ENCODE measurements around the gene COX14. TPM values are rescaled to one million over a fixed set of nuclear protein-coding genes. Genes with fewer than 3 reads are reported as not detected.

COX14 gene
- total RNA-seq, 4 donors from 2014 or later = 29.4 to 45.5 (median 34.6) TPM

DNA sequence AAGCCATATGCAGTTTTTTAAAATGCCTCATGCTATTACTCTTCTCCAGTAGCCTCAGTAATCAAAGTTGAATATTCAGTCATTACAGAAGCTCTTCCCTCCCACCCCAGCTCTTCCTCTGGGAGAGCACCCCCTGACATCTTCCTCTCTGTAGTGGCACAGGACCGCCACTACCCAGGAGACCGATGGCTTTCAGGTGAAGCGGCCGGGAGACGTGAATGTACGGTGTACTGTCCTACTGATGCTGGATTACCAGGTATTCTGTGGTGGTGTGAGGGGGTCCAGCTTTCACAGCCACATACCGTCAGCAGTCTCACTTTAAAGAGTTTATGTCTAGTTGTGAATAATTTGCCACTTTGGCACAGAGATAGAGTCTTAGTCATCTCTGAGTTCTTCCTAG lies 22.3 kb upstream of the COX14 start:
- peaks cover 70% of the 10 kb centered on the region for H3K36me3 ChIP-seq
- no peaks in the 10 kb centered on the region for H3K27me3 ChIP-seq
- WGBS = 94% methylated on average over 7 of the region's 7 CpGs
- no peak for TF ChIP-seq POLR2AphosphoS5 (IDR thresholded peaks at IDR 0.05)
- no peak for TF ChIP-seq POLR2A (IDR thresholded peaks at IDR 0.05)
- TF ChIP-seq, protein P1, sequence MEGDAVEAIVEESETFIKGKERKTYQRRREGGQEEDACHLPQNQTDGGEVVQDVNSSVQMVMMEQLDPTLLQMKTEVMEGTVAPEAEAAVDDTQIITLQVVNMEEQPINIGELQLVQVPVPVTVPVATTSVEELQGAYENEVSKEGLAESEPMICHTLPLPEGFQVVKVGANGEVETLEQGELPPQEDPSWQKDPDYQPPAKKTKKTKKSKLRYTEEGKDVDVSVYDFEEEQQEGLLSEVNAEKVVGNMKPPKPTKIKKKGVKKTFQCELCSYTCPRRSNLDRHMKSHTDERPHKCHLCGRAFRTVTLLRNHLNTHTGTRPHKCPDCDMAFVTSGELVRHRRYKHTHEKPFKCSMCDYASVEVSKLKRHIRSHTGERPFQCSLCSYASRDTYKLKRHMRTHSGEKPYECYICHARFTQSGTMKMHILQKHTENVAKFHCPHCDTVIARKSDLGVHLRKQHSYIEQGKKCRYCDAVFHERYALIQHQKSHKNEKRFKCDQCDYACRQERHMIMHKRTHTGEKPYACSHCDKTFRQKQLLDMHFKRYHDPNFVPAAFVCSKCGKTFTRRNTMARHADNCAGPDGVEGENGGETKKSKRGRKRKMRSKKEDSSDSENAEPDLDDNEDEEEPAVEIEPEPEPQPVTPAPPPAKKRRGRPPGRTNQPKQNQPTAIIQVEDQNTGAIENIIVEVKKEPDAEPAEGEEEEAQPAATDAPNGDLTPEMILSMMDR (IDR thresholded peaks at IDR 0.05) = no peak
- no peak for TF ChIP-seq EP300 (IDR thresholded peaks at IDR 0.05)
- no peak overlapping the region for H3K27ac ChIP-seq
- no peak for DNase-seq (ENCODE audit: low spot score in 2 of 2)
- H3K4me1 ChIP-seq = peaks cover 11% of the 10 kb centered on the region
- H3K9me3 ChIP-seq = no peaks in the 10 kb centered on the region
- H3K4me3 ChIP-seq = no peak overlapping the region

DNA sequence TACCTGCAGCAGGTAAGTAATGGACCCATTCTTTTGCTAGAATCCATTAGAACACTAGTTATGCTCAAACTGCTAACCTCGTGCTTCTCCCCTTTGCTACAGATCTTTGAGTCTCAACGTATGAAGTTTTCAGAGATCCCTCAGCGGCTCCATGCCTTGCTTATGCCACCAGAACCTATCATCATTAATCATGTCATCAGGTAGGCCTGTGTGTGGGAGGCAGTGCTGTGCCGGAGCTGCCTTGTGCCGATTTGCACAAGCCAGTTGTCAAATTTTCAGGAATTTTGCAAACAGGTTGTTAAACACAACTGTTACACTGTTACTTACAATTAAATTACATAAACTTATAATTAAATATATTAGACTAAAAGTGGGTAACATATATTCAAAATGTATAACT lies 21.6 kb upstream of the COX14 start:
- Histone ChIP-seq H3K27me3 (no peaks in the 10 kb centered on the region), H3K27ac (no peak overlapping the region), H3K9me3 (no peaks in the 10 kb centered on the region), H3K36me3 (peaks cover 76% of the 10 kb centered on the region), H3K4me1 (peaks cover 11% of the 10 kb centered on the region), H3K4me3 (no peak overlapping the region)
- WGBS = 90% methylated on average over 5 of the region's 5 CpGs
- no peak for TF ChIP-seq EP300 (IDR thresholded peaks at IDR 0.05)
- TF ChIP-seq POLR2AphosphoS5 (IDR thresholded peaks at IDR 0.05) = no peak
- TF ChIP-seq POLR2A (IDR thresholded peaks at IDR 0.05) = no peak
- TF ChIP-seq, protein P1 (IDR thresholded peaks at IDR 0.05) = no peak
- DNase-seq (ENCODE audit: low spot score in 2 of 2) = no peak

DNA sequence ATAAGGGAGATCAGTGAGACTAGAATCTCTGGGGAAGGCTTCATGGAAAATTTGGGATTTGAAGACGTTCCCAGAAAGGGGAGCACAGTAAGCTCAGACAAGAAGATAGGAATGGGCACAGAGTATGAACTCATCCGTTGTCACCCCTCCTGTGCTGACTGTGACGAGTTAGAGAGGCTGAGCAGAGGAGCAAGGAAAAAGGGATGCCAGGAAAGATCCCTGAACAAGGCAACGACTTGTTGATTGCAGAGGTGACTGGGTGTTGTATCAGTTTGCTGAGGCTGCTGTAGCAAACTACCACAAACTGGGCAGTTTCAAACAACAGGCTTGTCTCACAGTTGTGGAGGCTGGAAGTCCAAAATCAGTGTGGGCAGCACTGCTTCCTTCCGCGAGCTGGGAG lies 14.1 kb upstream of the COX14 start:
- WGBS = 83% methylated on average over 6 of the region's 6 CpGs
- Histone ChIP-seq H3K36me3 (peaks cover 80% of the 10 kb centered on the region), H3K9me3 (no peaks in the 10 kb centered on the region), H3K27ac (no peak overlapping the region), H3K27me3 (no peaks in the 10 kb centered on the region), H3K4me3 (no peak overlapping the region), H3K4me1 (peaks cover 10% of the 10 kb centered on the region)
- no peak for DNase-seq (ENCODE audit: low spot score in 2 of 2)
- TF ChIP-seq EP300 (IDR thresholded peaks at IDR 0.05) (no peak), POLR2AphosphoS5 (IDR thresholded peaks at IDR 0.05) (no peak)

DNA sequence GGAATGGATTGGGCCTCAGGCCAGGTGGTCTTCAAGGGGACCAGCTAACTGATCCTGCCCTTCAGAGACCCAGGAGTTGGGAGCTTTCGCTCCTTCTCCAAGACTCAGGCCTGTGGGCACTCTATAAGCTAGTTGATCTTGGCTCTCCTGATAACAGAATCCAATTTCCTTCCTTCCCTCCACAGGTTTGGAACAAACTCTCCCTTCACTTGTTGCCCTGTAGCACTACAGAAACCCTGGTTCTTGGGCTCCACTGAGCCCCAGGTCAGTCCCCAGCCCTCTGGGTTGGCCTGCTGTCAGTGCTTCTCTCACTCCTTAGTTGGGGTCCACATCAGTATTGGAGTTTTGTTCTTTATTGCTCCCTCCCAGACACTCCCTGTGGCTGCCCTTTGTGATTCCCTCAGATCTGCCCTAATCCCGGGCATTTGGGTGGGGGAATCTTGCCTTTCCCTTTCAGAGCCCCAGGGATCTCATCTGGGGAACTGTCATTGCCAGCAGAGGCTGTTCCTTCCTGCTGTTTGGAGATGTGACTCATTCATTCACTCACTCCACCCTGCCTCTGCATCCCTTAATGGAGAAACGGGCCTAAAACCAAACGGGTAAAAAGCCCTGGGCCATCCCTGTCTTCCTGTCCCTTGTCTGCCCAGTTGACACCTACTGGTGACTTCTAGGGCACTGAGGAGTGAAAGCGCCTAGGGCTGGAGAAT lies 12.6 kb upstream of the COX14 start:
- H3K27ac ChIP-seq = no peak overlapping the region
- no peak for DNase-seq (ENCODE audit: low spot score in 2 of 2)
- H3K4me1 ChIP-seq = peaks cover 24% of the 10 kb centered on the region
- H3K4me3 ChIP-seq = no peak overlapping the region
- no peaks in the 10 kb centered on the region for H3K27me3 ChIP-seq
- WGBS = 53% methylated on average over 5 of the region's 5 CpGs
- TF ChIP-seq POLR2A (IDR thresholded peaks at IDR 0.05) = no peak
- no peak for TF ChIP-seq EP300 (IDR thresholded peaks at IDR 0.05)
- TF ChIP-seq POLR2AphosphoS5 (IDR thresholded peaks at IDR 0.05) = no peak
- TF ChIP-seq, protein P1 (IDR thresholded peaks at IDR 0.05) = no peak
- no peaks in the 10 kb centered on the region for H3K9me3 ChIP-seq
- peaks cover 65% of the 10 kb centered on the region for H3K36me3 ChIP-seq

DNA sequence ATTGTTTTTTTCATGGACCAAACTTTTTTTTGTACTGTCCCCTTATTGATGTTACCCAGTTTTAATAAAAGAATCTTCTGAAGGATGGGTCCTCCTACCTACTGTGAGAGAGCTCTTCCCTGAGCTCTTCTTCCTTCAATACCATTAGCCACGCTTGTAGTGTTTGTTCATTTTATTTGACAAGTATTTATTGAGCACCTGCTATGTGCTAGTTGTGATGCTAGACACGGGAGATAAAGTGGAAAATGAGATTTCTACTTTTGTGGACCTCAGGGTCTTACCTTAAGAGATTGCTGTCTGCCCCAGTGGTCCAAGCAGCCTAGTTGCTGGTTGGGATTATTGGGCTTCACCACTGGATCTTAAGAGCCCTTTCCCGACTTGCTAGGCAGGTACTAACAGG lies 11.5 kb upstream of the COX14 start:
- H3K36me3 ChIP-seq = peaks cover 54% of the 10 kb centered on the region
- no peak overlapping the region for H3K27ac ChIP-seq
- H3K4me3 ChIP-seq = no peak overlapping the region
- no peak for DNase-seq (ENCODE audit: low spot score in 2 of 2)
- no peaks in the 10 kb centered on the region for H3K9me3 ChIP-seq
- WGBS = 89% methylated on average over 3 of the region's 3 CpGs
- H3K4me1 ChIP-seq = peaks cover 26% of the 10 kb centered on the region
- TF ChIP-seq POLR2A (IDR thresholded peaks at IDR 0.05) (no peak), EP300 (IDR thresholded peaks at IDR 0.05) (no peak), POLR2AphosphoS5 (IDR thresholded peaks at IDR 0.05) (no peak)
- no peaks in the 10 kb centered on the region for H3K27me3 ChIP-seq

DNA sequence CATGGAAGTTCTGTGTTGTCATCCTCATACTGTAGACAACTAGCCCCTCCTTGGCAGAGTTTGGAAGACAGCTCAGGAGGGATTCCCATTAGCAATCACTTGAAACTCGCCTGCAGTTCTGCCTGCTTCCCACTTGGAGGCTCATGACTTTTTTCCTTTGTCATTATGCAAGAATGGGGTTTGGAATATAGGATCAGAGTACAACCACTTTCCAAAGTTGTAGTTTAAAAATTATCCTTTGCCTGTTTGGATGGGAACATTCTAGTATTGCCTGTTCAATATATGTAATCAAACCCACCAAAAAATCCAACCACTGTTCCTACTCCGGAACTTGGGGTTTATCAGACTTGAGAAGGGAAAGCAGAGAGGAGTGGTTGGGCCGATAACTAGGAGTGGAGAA lies 10.4 kb upstream of the COX14 start:
- TF ChIP-seq, protein P1 (IDR thresholded peaks at IDR 0.05) = peak in 1 of 2 donors; percentile 31
- TF ChIP-seq POLR2AphosphoS5 (IDR thresholded peaks at IDR 0.05) = no peak
- Histone ChIP-seq H3K4me1 (peaks cover 26% of the 10 kb centered on the region), H3K36me3 (peaks cover 43% of the 10 kb centered on the region), H3K4me3 (no peak overlapping the region), H3K9me3 (no peaks in the 10 kb centered on the region), H3K27me3 (no peaks in the 10 kb centered on the region), H3K27ac (no peak overlapping the region)
- 79% methylated on average over 3 of the region's 3 CpGs for WGBS
- DNase-seq (ENCODE audit: low spot score in 2 of 2) = no peak

Measured in suprapubic skin (tissue), 4 donors.